ENCODE measurements around the gene MUC5B.

GRCh38 chr11:1271406-1271805 lies 48.5 kb downstream of the MUC5B start:
- TF ChIP-seq EZH2 (IDR thresholded peaks at IDR 0.05; ENCODE audit: borderline replicate concordance, low read depth, low read length, poor library complexity, severe bottlenecking), result no peak
- no peak for TF ChIP-seq CTCF (conservative IDR thresholded peaks at IDR 0.05; ENCODE audit: low read depth, low read length)
